HPDE6-E6E7 (cell line): ENCODE data around the gene APOL6.
"Not testable (repeated sequence)": the region's sequence is repeated elsewhere in the genome, so short reads cannot be mapped to it uniquely, and the experiment has no call there.

Source experiments
- DNase-seq: peaks from one replicate; pipeline ENCODE4 v3.0.0; 2011; ENCODE audit warnings: missing footprints; ENCODE audit errors: extremely low spot score

APOL6 gene

GRCh38 chr22:35637254-35637653 lies 11.0 kb upstream of the APOL6 start:
- no peak for DNase-seq

- DNase-seq, result no peak
These were observed 10.2 kb upstream of the APOL6 start for GRCh38 chr22:35638001-35638400.

GRCh38 chr22:35638410-35638809 lies 9.8 kb upstream of the APOL6 start:
- DNase-seq, result no peak

- DNase-seq, result no peak
These were observed 6.6 kb upstream of the APOL6 start for GRCh38 chr22:35641494-35642120.

GRCh38 chr22:35642305-35642741 lies 5.9 kb upstream of the APOL6 start:
- DNase-seq, result no peak

GRCh38 chr22:35643991-35644390 lies 4.3 kb upstream of the APOL6 start:
- DNase-seq, result no peak

GRCh38 chr22:35645646-35646045 lies 2.6 kb upstream of the APOL6 start:
- no peak for DNase-seq

GRCh38 chr22:35649026-35649553 lies 844 bp downstream of the APOL6 start:
- no peak for DNase-seq

- DNase-seq, result no peak
These were observed 1.5 kb downstream of the APOL6 start for GRCh38 chr22:35649636-35650250.

GRCh38 chr22:35651085-35651484 lies 2.8 kb downstream of the APOL6 start:
- no peak for DNase-seq

- DNase-seq, result no peak
These were observed 5.6 kb downstream of the APOL6 start for GRCh38 chr22:35653824-35654223.

GRCh38 chr22:35656284-35656752 lies 8.1 kb downstream of the APOL6 start:
- DNase-seq, result no peak

- DNase-seq, result no peak
These were observed 9.5 kb downstream of the APOL6 start for GRCh38 chr22:35657571-35658312.

- no peak for DNase-seq
These were observed 12.3 kb downstream of the APOL6 start for GRCh38 chr22:35660291-35661127.

- DNase-seq, result no peak
These were observed 13.2 kb downstream of the APOL6 start for GRCh38 chr22:35661464-35661863.

GRCh38 chr22:35662914-35663313 lies 14.7 kb downstream of the APOL6 start:
- no peak for DNase-seq

GRCh38 chr22:35663371-35663770 lies 15.1 kb downstream of the APOL6 start:
- DNase-seq, result no peak

GRCh38 chr22:35664955-35665587 lies 16.8 kb downstream of the APOL6 start:
- DNase-seq, result no peak

- not testable (repeated sequence) for DNase-seq
These were observed 18.5 kb downstream of the APOL6 start for GRCh38 chr22:35666699-35667098.

- DNase-seq, result no peak
These were observed 26.1 kb downstream of the APOL6 start for GRCh38 chr22:35674335-35674734.

- not testable (repeated sequence) for DNase-seq
These were observed 27.8 kb downstream of the APOL6 start for GRCh38 chr22:35676065-35676464.
